ENCODE data around the gene IDS. TPM values are rescaled to one million over a fixed set of nuclear protein-coding genes. Genes with fewer than 3 reads are reported as not detected.

Gene IDS
- total and polyA plus RNA-seq, 8 donors, result 8.7 to 138 (median 41.7) TPM

- TF ChIP-seq POLR2AphosphoS5 (IDR thresholded peaks at IDR 0.05), result no peak
- TF ChIP-seq EP300 (IDR thresholded peaks at IDR 0.05), result no peak
- no peak for TF ChIP-seq POLR2A (IDR thresholded peaks at IDR 0.05)
- no peak for TF ChIP-seq CTCF (IDR thresholded peaks at IDR 0.05)
- Histone ChIP-seq H3K4me1 (peaks cover 0 to 10% (median 0%) of the 10 kb centered on the region in 4 donors), H3K36me3 (peaks cover 10 to 90% (median 81%) of the 10 kb centered on the region in 4 donors), H3K27me3 (no peaks in the 10 kb centered on the region), H3K27ac (no peak overlapping the region), H3K4me3 (no peak overlapping the region), H3K9me3 (no peaks in the 10 kb centered on the region)
- no peak for DNase-seq
- intact Hi-C loops (cut with DNase I; ENCODE audit: low total_unique reads), result no loop called here
- WGBS, 5 donors, result 72 to 88% (median 74%) methylated on average over 6 of the region's 6 CpGs
Observed at GRCh38 chrX:149487292-149487691, 17.8 kb downstream of the IDS start.

DNA sequence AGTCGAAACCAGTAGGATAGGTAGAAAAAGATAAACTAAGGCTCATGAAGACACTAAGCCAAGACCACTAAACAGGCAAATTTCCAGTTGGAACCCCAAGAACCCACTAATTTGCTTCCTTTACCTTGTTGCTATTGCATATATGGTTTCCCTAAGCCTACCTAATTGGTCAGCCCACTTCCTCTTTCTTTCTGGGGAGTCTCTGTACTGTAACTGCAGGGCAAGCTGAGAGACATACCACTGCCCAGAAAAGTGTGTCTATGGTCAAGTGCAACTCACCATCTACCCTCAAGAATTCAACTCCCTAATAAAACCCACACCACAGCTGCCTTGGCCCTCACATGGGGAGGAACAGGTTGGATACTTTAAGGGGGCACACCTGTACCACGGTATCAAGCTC, 28.6 kb downstream of the IDS start:
- H3K36me3 ChIP-seq, result peaks cover 0 to 35% (median 25%) of the 10 kb centered on the region in 4 donors
- WGBS, 5 donors, result 57 to 97% (median 93%) methylated on average over 2 of the region's 2 CpGs
- intact Hi-C loops (cut with DNase I; ENCODE audit: low total_unique reads), result no loop called here
- no peak overlapping the region for H3K27ac ChIP-seq
- no peaks in the 10 kb centered on the region for H3K27me3 ChIP-seq
- no peak overlapping the region for H3K4me3 ChIP-seq
- H3K4me1 ChIP-seq, result no peaks in the 10 kb centered on the region
- H3K9me3 ChIP-seq, result no peaks in the 10 kb centered on the region
- no peak for TF ChIP-seq POLR2AphosphoS5 (IDR thresholded peaks at IDR 0.05)
- no peak for TF ChIP-seq CTCF (IDR thresholded peaks at IDR 0.05)
- TF ChIP-seq EP300 (IDR thresholded peaks at IDR 0.05), result no peak
- no peak for TF ChIP-seq POLR2A (IDR thresholded peaks at IDR 0.05)
- DNase-seq, result no peak

- WGBS, 5 donors, result 18 to 69% (median 40%) methylated on average over 1 of the region's 1 CpG
- H3K27ac ChIP-seq, result no peak overlapping the region
Observed at GRCh38 chrX:149473966-149474365, 31.1 kb downstream of the IDS start.

DNA sequence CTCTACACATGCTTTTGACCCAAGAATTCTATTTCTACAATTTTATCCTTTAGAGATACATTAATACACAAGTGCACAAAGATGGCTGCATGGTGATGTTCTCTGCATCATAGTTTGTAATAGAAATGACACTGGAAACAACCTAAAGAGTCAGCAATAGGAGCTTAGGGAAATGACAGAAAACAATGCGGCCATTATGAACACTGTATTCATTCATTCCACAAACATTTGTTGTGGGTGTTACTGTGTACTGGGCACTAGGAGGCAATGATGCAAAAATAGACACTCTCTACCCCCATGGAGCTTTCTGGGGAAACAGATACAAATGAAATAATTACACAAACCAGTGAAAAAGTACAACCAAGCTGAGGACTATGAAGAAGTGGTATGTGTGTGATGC, 32.0 kb downstream of the IDS start:
- TF ChIP-seq POLR2A (IDR thresholded peaks at IDR 0.05), result no peak
- no peak for TF ChIP-seq EP300 (IDR thresholded peaks at IDR 0.05)
- no peak for TF ChIP-seq POLR2AphosphoS5 (IDR thresholded peaks at IDR 0.05)
- no peak for TF ChIP-seq CTCF (IDR thresholded peaks at IDR 0.05)
- intact Hi-C loops (cut with DNase I; ENCODE audit: low total_unique reads), result no loop called here
- DNase-seq, result no peak
- 85 to 94% (median 90%) methylated on average over 1 of the region's 1 CpG for WGBS, 5 donors
- Histone ChIP-seq H3K9me3 (no peaks in the 10 kb centered on the region), H3K4me3 (no peak overlapping the region), H3K27me3 (no peaks in the 10 kb centered on the region), H3K4me1 (peaks cover 0 to 9% (median 0%) of the 10 kb centered on the region in 4 donors), H3K27ac (no peak overlapping the region), H3K36me3 (peaks cover 0 to 9% (median 6%) of the 10 kb centered on the region in 4 donors)

More at GRCh38 chrX:149473966-149474365, 31.1 kb downstream of the IDS start:
- intact Hi-C loops (cut with DNase I; ENCODE audit: low total_unique reads), result no loop called here
- Histone ChIP-seq H3K27me3 (no peaks in the 10 kb centered on the region), H3K4me3 (no peak overlapping the region), H3K36me3 (peaks cover 0 to 18% (median 11%) of the 10 kb centered on the region in 4 donors), H3K4me1 (peaks cover 0 to 9% (median 0%) of the 10 kb centered on the region in 4 donors), H3K9me3 (no peaks in the 10 kb centered on the region)
- no peak for TF ChIP-seq POLR2A (IDR thresholded peaks at IDR 0.05)
- no peak for TF ChIP-seq EP300 (IDR thresholded peaks at IDR 0.05)
- no peak for TF ChIP-seq POLR2AphosphoS5 (IDR thresholded peaks at IDR 0.05)
- no peak for TF ChIP-seq CTCF (IDR thresholded peaks at IDR 0.05)
- DNase-seq, result no peak

All from stomach (tissue), 9 donors.